Measurements from ENCODE around the gene OPCML. TPM values are rescaled to one million over a fixed set of nuclear protein-coding genes. Genes with fewer than 3 reads are reported as not detected.

The OPCML gene
- total RNA-seq, 1 experiment from 2014 or later, result not detected

- ChIA-PET CTCF (interaction anchor here (0.7 kb wide), 1 partner anchor 22 kb away, joined by 3 read pairs; no protein-coding TSS in a partner anchor), POLR2A (no interaction called here)
- Histone ChIP-seq H3K4me3 (ENCODE audit: low read depth in 2 of 2, low read length in 2 of 2) (no peak overlapping the region), H3K27me3 (ENCODE audit: control insufficient read depth, insufficient read depth, low read length) (no peaks in the 10 kb centered on the region), H3K4me1 (ENCODE audit: control insufficient read depth, insufficient read depth, low read length) (no peaks in the 10 kb centered on the region), H3K36me3 (ENCODE audit: control insufficient read depth, insufficient read depth, low read length) (no peaks in the 10 kb centered on the region), H3K27ac (ENCODE audit: low read length) (no peak overlapping the region), H3K9me3 (ENCODE audit: control insufficient read depth, insufficient read depth, low read depth, low read length) (no peaks in the 10 kb centered on the region)
- no TSS peak for BruUV-seq (replicated peaks)
- intact Hi-C loops (cut with micrococcal nuclease; ENCODE audit: unreplicated experiment) (no loop called here), in situ Hi-C loops (cut with HindIII; ENCODE audit: low pct_unique_long_range_greater_than_20kb, low sequenced_read_pairs) (no loop called here)
- ATAC-seq (no peak), DNase-seq (ENCODE audit: low read depth, low spot score) (no peak)
- TF ChIP-seq, protein P1, sequence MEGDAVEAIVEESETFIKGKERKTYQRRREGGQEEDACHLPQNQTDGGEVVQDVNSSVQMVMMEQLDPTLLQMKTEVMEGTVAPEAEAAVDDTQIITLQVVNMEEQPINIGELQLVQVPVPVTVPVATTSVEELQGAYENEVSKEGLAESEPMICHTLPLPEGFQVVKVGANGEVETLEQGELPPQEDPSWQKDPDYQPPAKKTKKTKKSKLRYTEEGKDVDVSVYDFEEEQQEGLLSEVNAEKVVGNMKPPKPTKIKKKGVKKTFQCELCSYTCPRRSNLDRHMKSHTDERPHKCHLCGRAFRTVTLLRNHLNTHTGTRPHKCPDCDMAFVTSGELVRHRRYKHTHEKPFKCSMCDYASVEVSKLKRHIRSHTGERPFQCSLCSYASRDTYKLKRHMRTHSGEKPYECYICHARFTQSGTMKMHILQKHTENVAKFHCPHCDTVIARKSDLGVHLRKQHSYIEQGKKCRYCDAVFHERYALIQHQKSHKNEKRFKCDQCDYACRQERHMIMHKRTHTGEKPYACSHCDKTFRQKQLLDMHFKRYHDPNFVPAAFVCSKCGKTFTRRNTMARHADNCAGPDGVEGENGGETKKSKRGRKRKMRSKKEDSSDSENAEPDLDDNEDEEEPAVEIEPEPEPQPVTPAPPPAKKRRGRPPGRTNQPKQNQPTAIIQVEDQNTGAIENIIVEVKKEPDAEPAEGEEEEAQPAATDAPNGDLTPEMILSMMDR (IDR thresholded peaks at IDR 0.05), result no peak
- TF ChIP-seq POLR2AphosphoS5 (IDR thresholded peaks at IDR 0.05; ENCODE audit: low read depth, low read length) (no peak), REST (IDR thresholded peaks at IDR 0.05; ENCODE audit: insufficient read depth in 1 of 2, low read depth in 2 of 2, low read length in 1 of 2) (no peak), SIN3A (IDR thresholded peaks at IDR 0.05; ENCODE audit: borderline replicate concordance, insufficient read depth, low read depth, low read length) (no peak), TCF7L2 (IDR thresholded peaks at IDR 0.05; ENCODE audit: low read depth, low read length) (no peak)
These were observed 425.2 kb downstream of the OPCML start for GRCh38 chr11:133107136-133107535.

DNA sequence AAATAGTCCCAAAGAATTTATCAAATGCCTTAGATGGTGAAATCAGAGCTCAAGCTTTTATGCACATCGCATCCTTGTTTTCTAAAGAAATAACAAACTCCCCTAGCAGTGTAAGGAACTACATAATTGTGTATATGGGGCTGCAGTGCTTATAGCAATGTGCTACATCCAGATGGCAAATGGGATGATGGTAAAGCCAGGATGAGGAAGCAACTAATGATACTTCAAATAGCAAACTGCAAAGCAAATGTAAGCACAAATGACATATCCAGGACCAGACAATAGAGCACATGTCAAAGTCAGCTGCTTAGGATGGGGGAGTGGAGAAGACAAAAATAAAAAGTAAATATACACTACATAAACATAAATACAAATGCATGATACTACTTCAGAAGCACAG, 425.9 kb downstream of the OPCML start:
- no peak for TF ChIP-seq TCF7L2 (IDR thresholded peaks at IDR 0.05; ENCODE audit: low read depth, low read length)
- no peak for TF ChIP-seq SIN3A (IDR thresholded peaks at IDR 0.05; ENCODE audit: borderline replicate concordance, insufficient read depth, low read depth, low read length)
- TF ChIP-seq, protein P1 (IDR thresholded peaks at IDR 0.05), result no peak
- TF ChIP-seq POLR2AphosphoS5 (IDR thresholded peaks at IDR 0.05; ENCODE audit: low read depth, low read length), result no peak
- TF ChIP-seq REST (IDR thresholded peaks at IDR 0.05; ENCODE audit: insufficient read depth in 1 of 2, low read depth in 2 of 2, low read length in 1 of 2), result no peak
- Histone ChIP-seq H3K36me3 (ENCODE audit: control insufficient read depth, insufficient read depth, low read length) (no peaks in the 10 kb centered on the region), H3K27me3 (ENCODE audit: control insufficient read depth, insufficient read depth, low read length) (no peaks in the 10 kb centered on the region), H3K4me1 (ENCODE audit: control insufficient read depth, insufficient read depth, low read length) (no peaks in the 10 kb centered on the region), H3K4me3 (ENCODE audit: low read depth in 2 of 2, low read length in 2 of 2) (no peak overlapping the region), H3K27ac (ENCODE audit: low read length) (no peak overlapping the region), H3K9me3 (ENCODE audit: control insufficient read depth, insufficient read depth, low read depth, low read length) (no peaks in the 10 kb centered on the region)
- DNase-seq (ENCODE audit: low read depth, low spot score), result no peak
- no TSS peak for BruUV-seq (replicated peaks)
- intact Hi-C loops (cut with micrococcal nuclease; ENCODE audit: unreplicated experiment) (no loop called here), in situ Hi-C loops (cut with HindIII; ENCODE audit: low pct_unique_long_range_greater_than_20kb, low sequenced_read_pairs) (no loop called here)
- ATAC-seq, result no peak
- ChIA-PET POLR2A (no interaction called here), CTCF (no interaction called here)
